HEK293 (cell line): ENCODE data around the gene ASTN2.

Experiments used
- CTCF ChIA-PET: fragments of 350-600 bp; formaldehyde crosslinking; extraction: SDS; loops from one replicate; lab custom pipeline; 2021; ENCODE audit warnings: antibody characterized with exemption; lab: Yijun Ruan, JAX
- POLR2A ChIA-PET: fragments of 300-600 bp; formaldehyde crosslinking; extraction: SDS; loops from one replicate; lab custom pipeline; 2020; ENCODE audit warnings: antibody characterized with exemption, inconsistent platforms; lab: Yijun Ruan, JAX
- H3K27ac ChIP-seq: fragments of 200-500 bp; sonication (Bioruptor generic); 2 replicates; pipeline ENCODE4 v1.5.1; 2014; ENCODE audit warnings: low read depth, low read length, control low read depth, inconsistent platforms; ENCODE audit errors: extremely low read depth
- H3K36me3 ChIP-seq, 2 experiments: fragments of 200-500 bp in 1 of 2; sonication (Bioruptor generic) in 1 of 2; 1 replicate in 1 of 2; 2 replicates in 1 of 2; pipeline ENCODE4 v1.5.1; 2014 to 2017; ENCODE audit warnings: inconsistent platforms in 2 of 2, low read length in 2 of 2; ENCODE audit not compliant: control insufficient read depth in 2 of 2, insufficient read depth in 1 of 2
- H3K4me1 ChIP-seq: fragments of 200-500 bp; sonication (Bioruptor generic); 2 replicates; pipeline ENCODE4 v1.5.1; 2014; ENCODE audit warnings: mild to moderate bottlenecking, low read length, inconsistent platforms; ENCODE audit not compliant: control insufficient read depth, insufficient read depth
- H3K4me3 ChIP-seq: 2 replicates; pipeline ENCODE4 v1.5.1; 2011; ENCODE audit warnings: low read depth, mild to moderate bottlenecking, control low read depth, low read length, moderate library complexity
- H3K9me3 ChIP-seq: fragments of 200-500 bp; sonication (Bioruptor generic); 2 replicates; pipeline ENCODE4 v1.5.1; 2014; ENCODE audit warnings: low read depth, low read length, inconsistent platforms; ENCODE audit not compliant: control insufficient read depth, insufficient read depth
- EGR2 ChIP-seq: fragments of 450-650 bp; formaldehyde crosslinking; IDR thresholded peaks from 2 replicates; pipeline ENCODE4 v1.5.1; 2016; ENCODE audit warnings: low read depth, missing biosample characterization, missing genetic modification characterization
- GLI2 ChIP-seq: fragments of 450-650 bp; formaldehyde crosslinking; IDR thresholded peaks from 2 replicates; pipeline ENCODE4; 2017; ENCODE audit warnings: missing biosample characterization, missing genetic modification characterization, low read depth, borderline replicate concordance
- SP7 ChIP-seq: fragments of 450-650 bp; formaldehyde crosslinking; IDR thresholded peaks from 2 replicates; pipeline ENCODE4 v1.5.1; 2016; ENCODE audit warnings: missing biosample characterization, missing genetic modification characterization
- ZBTB1 ChIP-seq: fragments of 450-650 bp; formaldehyde crosslinking; IDR thresholded peaks from 2 replicates; pipeline ENCODE4 v1.5.1; 2016; ENCODE audit warnings: missing biosample characterization, missing genetic modification characterization
- ZNF121 ChIP-seq: fragments of 450-650 bp; formaldehyde crosslinking; IDR thresholded peaks from 2 replicates; pipeline ENCODE4 v1.5.1; 2016; ENCODE audit warnings: missing biosample characterization, missing genetic modification characterization
- ZNF132 ChIP-seq: fragments of 450-650 bp; formaldehyde crosslinking; IDR thresholded peaks from 2 replicates; pipeline ENCODE4 v1.5.1; 2017; ENCODE audit warnings: missing biosample characterization, missing genetic modification characterization, borderline replicate concordance
- ZNF311 ChIP-seq: fragments of 450-650 bp; formaldehyde crosslinking; IDR thresholded peaks from 2 replicates; pipeline ENCODE4 v1.5.1; 2017; ENCODE audit warnings: missing biosample characterization, missing genetic modification characterization, borderline replicate concordance
- ZNF324 ChIP-seq: fragments of 450-650 bp; formaldehyde crosslinking; IDR thresholded peaks from 2 replicates; pipeline ENCODE4 v1.5.1; 2016; ENCODE audit warnings: missing biosample characterization, missing genetic modification characterization
- ZNF433 ChIP-seq: fragments of 450-650 bp; formaldehyde crosslinking; IDR thresholded peaks from 2 replicates; pipeline ENCODE4 v1.5.1; 2016; ENCODE audit warnings: missing biosample characterization, missing genetic modification characterization, low read depth
- ZNF544 ChIP-seq: fragments of 450-650 bp; formaldehyde crosslinking; IDR thresholded peaks from 2 replicates; pipeline ENCODE4 v1.5.0; 2017; ENCODE audit warnings: missing biosample characterization, missing genetic modification characterization
- ZNF610 ChIP-seq: fragments of 450-650 bp; formaldehyde crosslinking; IDR thresholded peaks from 2 replicates; pipeline ENCODE4 v1.5.1; 2016; ENCODE audit warnings: missing biosample characterization, missing genetic modification characterization, borderline replicate concordance
- ZNF670 ChIP-seq: fragments of 450-650 bp; formaldehyde crosslinking; IDR thresholded peaks from 2 replicates; pipeline ENCODE4 v1.5.1; 2016; ENCODE audit warnings: missing biosample characterization, missing genetic modification characterization, low read depth
- ZNF791 ChIP-seq: fragments of 450-650 bp; formaldehyde crosslinking; IDR thresholded peaks from 2 replicates; pipeline ENCODE4 v1.5.1; 2016; ENCODE audit warnings: missing biosample characterization, missing genetic modification characterization
- TF ChIP-seq, protein P1 (sequence below): fragments of 450-650 bp; formaldehyde crosslinking; IDR thresholded peaks from 2 replicates; pipeline ENCODE4 v1.5.1; 2016; ENCODE audit warnings: missing biosample characterization, missing genetic modification characterization
- TF ChIP-seq, protein P2 (sequence below): fragments of 450-650 bp; formaldehyde crosslinking; IDR thresholded peaks from 2 replicates; pipeline ENCODE4 v1.5.1; 2016; ENCODE audit warnings: missing biosample characterization, missing genetic modification characterization
- TF ChIP-seq, protein P3 (sequence below): fragments of 450-650 bp; formaldehyde crosslinking; IDR thresholded peaks from 2 replicates; pipeline ENCODE4 v1.5.1; 2017; ENCODE audit warnings: missing biosample characterization, missing genetic modification characterization
- TF ChIP-seq, protein P4 (sequence below): fragments of 450-650 bp; formaldehyde crosslinking; IDR thresholded peaks from 2 replicates; pipeline ENCODE4 v1.5.1; 2017; ENCODE audit warnings: missing biosample characterization, missing genetic modification characterization
- TF ChIP-seq, protein P5 (sequence below): fragments of 450-650 bp; formaldehyde crosslinking; IDR thresholded peaks from 2 replicates; pipeline ENCODE4; 2016; ENCODE audit warnings: missing biosample characterization, missing genetic modification characterization

Gene ASTN2

DNA sequence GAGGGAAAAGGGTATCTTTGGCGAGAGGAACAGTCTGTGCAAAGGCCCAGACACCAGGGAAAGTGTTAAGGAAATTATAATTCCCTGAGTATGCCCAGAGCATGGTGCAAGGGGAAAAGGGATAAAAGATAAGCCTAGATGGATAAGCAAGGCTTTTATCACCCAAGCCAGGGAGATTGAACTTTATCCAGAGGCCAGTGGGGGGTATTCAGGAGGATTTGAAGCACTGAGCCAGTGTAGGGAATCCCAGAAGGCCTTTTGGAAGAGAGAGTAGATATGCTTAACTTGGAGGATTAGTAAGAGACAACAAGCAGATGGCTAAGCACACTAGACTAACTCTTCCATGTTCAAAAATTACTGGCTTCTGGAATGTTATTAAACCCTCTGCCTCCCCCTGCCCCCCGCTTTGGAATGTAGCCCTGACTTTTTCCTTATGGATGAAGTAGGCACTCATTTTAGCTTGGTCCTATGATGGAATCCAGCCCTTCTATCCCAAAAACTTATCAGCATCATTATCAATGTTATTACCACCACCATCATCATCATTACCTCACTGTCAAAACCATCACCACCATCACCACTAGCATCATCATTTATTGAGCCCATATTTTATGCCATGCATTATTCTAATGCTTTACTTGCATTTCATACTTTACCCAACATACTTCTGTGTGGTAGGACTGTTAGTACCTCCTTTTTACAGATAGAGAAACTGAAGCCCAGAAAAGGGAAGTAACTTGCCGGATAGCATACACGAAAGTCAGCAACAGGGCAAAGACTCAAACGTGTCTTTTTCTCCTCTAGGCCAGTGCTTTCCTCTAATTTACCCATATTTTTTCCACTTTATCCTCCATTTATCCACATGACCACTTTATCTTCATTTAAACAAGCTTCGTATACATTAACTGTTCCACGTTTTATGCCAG lies 1024.3 kb downstream of the ASTN2 start:
- H3K4me3 ChIP-seq = no peak overlapping the region
- CTCF ChIA-PET = no interaction called here
- no peaks in the 10 kb centered on the region for H3K36me3 ChIP-seq
- POLR2A ChIA-PET = no interaction called here
- TF ChIP-seq ZNF121 (tag by site-specific recombination) (no peak), ZBTB1 (tag by site-specific recombination) (no peak), ZNF791 (tag by site-specific recombination) (no peak), ZNF324 (no peak), GLI2 (no peak), ZNF433 (tag by site-specific recombination) (no peak), ZNF544 (tag by site-specific recombination) (no peak), ZNF670 (no peak), ZNF311 (tag by site-specific recombination) (no peak), ZNF610 (tag by site-specific recombination) (no peak), EGR2 (no peak), SP7 (no peak), ZNF132 (no peak)
- TF ChIP-seq, protein P1, sequence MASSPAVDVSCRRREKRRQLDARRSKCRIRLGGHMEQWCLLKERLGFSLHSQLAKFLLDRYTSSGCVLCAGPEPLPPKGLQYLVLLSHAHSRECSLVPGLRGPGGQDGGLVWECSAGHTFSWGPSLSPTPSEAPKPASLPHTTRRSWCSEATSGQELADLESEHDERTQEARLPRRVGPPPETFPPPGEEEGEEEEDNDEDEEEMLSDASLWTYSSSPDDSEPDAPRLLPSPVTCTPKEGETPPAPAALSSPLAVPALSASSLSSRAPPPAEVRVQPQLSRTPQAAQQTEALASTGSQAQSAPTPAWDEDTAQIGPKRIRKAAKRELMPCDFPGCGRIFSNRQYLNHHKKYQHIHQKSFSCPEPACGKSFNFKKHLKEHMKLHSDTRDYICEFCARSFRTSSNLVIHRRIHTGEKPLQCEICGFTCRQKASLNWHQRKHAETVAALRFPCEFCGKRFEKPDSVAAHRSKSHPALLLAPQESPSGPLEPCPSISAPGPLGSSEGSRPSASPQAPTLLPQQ (tag by site-specific recombination) = no peak
- TF ChIP-seq, protein P2, sequence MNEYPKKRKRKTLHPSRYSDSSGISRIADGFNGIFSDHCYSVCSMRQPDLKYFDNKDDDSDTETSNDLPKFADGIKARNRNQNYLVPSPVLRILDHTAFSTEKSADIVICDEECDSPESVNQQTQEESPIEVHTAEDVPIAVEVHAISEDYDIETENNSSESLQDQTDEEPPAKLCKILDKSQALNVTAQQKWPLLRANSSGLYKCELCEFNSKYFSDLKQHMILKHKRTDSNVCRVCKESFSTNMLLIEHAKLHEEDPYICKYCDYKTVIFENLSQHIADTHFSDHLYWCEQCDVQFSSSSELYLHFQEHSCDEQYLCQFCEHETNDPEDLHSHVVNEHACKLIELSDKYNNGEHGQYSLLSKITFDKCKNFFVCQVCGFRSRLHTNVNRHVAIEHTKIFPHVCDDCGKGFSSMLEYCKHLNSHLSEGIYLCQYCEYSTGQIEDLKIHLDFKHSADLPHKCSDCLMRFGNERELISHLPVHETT (tag by site-specific recombination) = no peak
- TF ChIP-seq, protein P3, sequence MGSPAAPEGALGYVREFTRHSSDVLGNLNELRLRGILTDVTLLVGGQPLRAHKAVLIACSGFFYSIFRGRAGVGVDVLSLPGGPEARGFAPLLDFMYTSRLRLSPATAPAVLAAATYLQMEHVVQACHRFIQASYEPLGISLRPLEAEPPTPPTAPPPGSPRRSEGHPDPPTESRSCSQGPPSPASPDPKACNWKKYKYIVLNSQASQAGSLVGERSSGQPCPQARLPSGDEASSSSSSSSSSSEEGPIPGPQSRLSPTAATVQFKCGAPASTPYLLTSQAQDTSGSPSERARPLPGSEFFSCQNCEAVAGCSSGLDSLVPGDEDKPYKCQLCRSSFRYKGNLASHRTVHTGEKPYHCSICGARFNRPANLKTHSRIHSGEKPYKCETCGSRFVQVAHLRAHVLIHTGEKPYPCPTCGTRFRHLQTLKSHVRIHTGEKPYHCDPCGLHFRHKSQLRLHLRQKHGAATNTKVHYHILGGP = no peak
- TF ChIP-seq, protein P4, sequence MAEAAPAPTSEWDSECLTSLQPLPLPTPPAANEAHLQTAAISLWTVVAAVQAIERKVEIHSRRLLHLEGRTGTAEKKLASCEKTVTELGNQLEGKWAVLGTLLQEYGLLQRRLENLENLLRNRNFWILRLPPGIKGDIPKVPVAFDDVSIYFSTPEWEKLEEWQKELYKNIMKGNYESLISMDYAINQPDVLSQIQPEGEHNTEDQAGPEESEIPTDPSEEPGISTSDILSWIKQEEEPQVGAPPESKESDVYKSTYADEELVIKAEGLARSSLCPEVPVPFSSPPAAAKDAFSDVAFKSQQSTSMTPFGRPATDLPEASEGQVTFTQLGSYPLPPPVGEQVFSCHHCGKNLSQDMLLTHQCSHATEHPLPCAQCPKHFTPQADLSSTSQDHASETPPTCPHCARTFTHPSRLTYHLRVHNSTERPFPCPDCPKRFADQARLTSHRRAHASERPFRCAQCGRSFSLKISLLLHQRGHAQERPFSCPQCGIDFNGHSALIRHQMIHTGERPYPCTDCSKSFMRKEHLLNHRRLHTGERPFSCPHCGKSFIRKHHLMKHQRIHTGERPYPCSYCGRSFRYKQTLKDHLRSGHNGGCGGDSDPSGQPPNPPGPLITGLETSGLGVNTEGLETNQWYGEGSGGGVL (tag by site-specific recombination) = no peak
- TF ChIP-seq, protein P5, sequence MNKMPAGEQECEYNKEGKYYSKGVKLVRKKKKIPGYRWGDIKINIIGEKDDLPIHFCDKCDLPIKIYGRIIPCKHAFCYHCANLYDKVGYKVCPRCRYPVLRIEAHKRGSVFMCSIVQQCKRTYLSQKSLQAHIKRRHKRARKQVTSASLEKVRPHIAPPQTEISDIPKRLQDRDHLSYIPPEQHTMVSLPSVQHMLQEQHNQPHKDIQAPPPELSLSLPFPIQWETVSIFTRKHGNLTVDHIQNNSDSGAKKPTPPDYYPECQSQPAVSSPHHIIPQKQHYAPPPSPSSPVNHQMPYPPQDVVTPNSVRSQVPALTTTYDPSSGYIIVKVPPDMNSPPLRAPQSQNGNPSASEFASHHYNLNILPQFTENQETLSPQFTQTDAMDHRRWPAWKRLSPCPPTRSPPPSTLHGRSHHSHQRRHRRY (tag by site-specific recombination) = no peak
- H3K4me1 ChIP-seq = no peaks in the 10 kb centered on the region
- H3K9me3 ChIP-seq = no peaks in the 10 kb centered on the region
- no peak overlapping the region for H3K27ac ChIP-seq
